Breast epithelium (tissue), 3 donors: Measurements from ENCODE around the gene NOPCHAP1.

ENCODE experiments used
- CTCF ChIP-seq, 3 donors: fragments of 450-650 bp; IDR thresholded peaks; one replicate each; pipeline ENCODE4 v1.5.1; 2016 to 2017; ENCODE audit warnings: antibody characterized with exemption in 3 of 3, mild to moderate bottlenecking in 3 of 3, moderate library complexity in 3 of 3
- POLR2AphosphoS5 ChIP-seq, 3 donors: sonication (generic); formaldehyde crosslinking; IDR thresholded peaks; one replicate each; pipeline ENCODE4 v1.6.1; 2017; ENCODE audit warnings: antibody characterized with exemption in 3 of 3

GRCh38 chr12:105032703-105033357 lies 46.7 kb downstream of the NOPCHAP1 start:
- TF ChIP-seq CTCF (IDR thresholded peaks at IDR 0.05) = no peak
- no peak for TF ChIP-seq POLR2AphosphoS5 (IDR thresholded peaks at IDR 0.05)
